CD4-positive, alpha-beta T cell (primary cell): Measurements from ENCODE around the gene TEX54. TPM values are rescaled to one million over a fixed set of nuclear protein-coding genes. Genes with fewer than 3 reads are reported as not detected.
A peak's percentile ranks its signal among the peaks of the same experiment; 100 is the strongest.

Source experiments
- ATAC-seq: fragments of 200-7000 bp; cut with Tn5 transposase; one replicate; pipeline ENCODE4 v1.10.0; 2022; ENCODE audit warnings: mild to moderate bottlenecking; ENCODE audit not compliant: poor library complexity
- CTCF ChIA-PET: fragments of 350-600 bp; sonication (Branson Sonifier 250); formaldehyde crosslinking; loops from one replicate; lab custom pipeline; 2021; ENCODE audit warnings: antibody characterized with exemption, inconsistent platforms; lab: Charles Lee
- POLR2A ChIA-PET: fragments of 350-600 bp; sonication (Branson Sonifier 250); formaldehyde crosslinking; loops from one replicate; lab custom pipeline; 2021; ENCODE audit warnings: antibody characterized with exemption, inconsistent platforms; lab: Charles Lee
- DNase-seq, 14 experiments: peaks; one replicate each; pipeline ENCODE4 v3.0.0-alpha.2; 2013 to 2020; ENCODE audit warnings: mixed read lengths in 2 of 14
- H3K27ac ChIP-seq, 2 donors: one replicate each; pipeline versions ENCODE4 v1.5.1 to v1.7.0; 2013; ENCODE audit warnings: low read length in 2 of 2, low read depth in 1 of 2, mild to moderate bottlenecking in 1 of 2
- H3K27me3 ChIP-seq, 2 experiments: 1 replicate in 1 of 2; 2 replicates in 1 of 2; pipeline versions ENCODE4 v1.6.1 to v1.7.0; 2013; ENCODE audit warnings: low read length in 2 of 2, control low read depth in 1 of 2, mild to moderate bottlenecking in 1 of 2, moderate library complexity in 1 of 2; ENCODE audit not compliant: insufficient read depth in 2 of 2, control insufficient read depth in 1 of 2
- H3K36me3 ChIP-seq: one replicate; pipeline ENCODE4 v1.6.1; 2013; ENCODE audit warnings: low read length, control low read depth; ENCODE audit not compliant: insufficient read depth
- H3K4me1 ChIP-seq: one replicate; pipeline ENCODE4 v1.6.1; 2013; ENCODE audit warnings: low read length, control low read depth; ENCODE audit not compliant: insufficient read depth
- H3K4me3 ChIP-seq: one replicate; pipeline ENCODE4 v1.5.1; 2013; ENCODE audit warnings: mild to moderate bottlenecking, low read length, moderate library complexity
- H3K9me3 ChIP-seq, 2 experiments: 1 replicate in 1 of 2; 2 replicates in 1 of 2; pipeline versions ENCODE4 v1.6.1 to v1.7.0; 2013; ENCODE audit warnings: low read length in 2 of 2, mild to moderate bottlenecking in 2 of 2, control low read depth in 1 of 2, moderate library complexity in 1 of 2; ENCODE audit not compliant: control insufficient read depth in 1 of 2, insufficient read depth in 1 of 2
- H3K27ac Mint-ChIP-seq: one replicate; pipeline ENCODE4 v1.8.0; 2020; ENCODE audit warnings: mixed read lengths
- H3K27me3 Mint-ChIP-seq: one replicate; pipeline ENCODE4 v1.8.0; 2021; ENCODE audit warnings: mixed read lengths
- H3K36me3 Mint-ChIP-seq: one replicate; pipeline ENCODE4 v1.8.0; 2021; ENCODE audit warnings: low read depth, mixed read lengths
- H3K4me1 Mint-ChIP-seq: one replicate; pipeline ENCODE4 v1.8.0; 2021; ENCODE audit warnings: low read depth, mixed read lengths
- H3K4me3 Mint-ChIP-seq: one replicate; pipeline ENCODE4 v1.8.0; 2020; ENCODE audit warnings: mild to moderate bottlenecking, mixed read lengths
- H3K9me3 Mint-ChIP-seq: one replicate; pipeline ENCODE4 v1.8.0; 2020; ENCODE audit warnings: mixed read lengths
- CTCF ChIP-seq: fragments of 200-600 bp; IDR thresholded peaks from one replicate; pipeline ENCODE4 v1.8.0; 2022; ENCODE audit warnings: antibody characterized with exemption, mild to moderate bottlenecking
- intact Hi-C, 2 experiments: fragments of 100-400 bp; cut with DNase I in 1 of 2; cut with micrococcal nuclease in 1 of 2; formaldehyde crosslinking; loops; one replicate each; pipeline versions ENCODE4 v1.15.1 to v1.9.0; 2023 to 2025; cut with DNase I, micrococcal nuclease
- total RNA-seq, 174 experiments: library from RNA in 2 of 174; stranded (reverse) in 2 of 174; gene quantifications; one replicate each; pipeline ENCODE4 v1.2.3 and lab custom pipeline; 2021 to 2026

The TEX54 gene
- total RNA-seq, 2 experiments from 2014 or later = 0.59 TPM; not detected in 1

- ATAC-seq = peak; percentile 48
- CTCF ChIA-PET = interaction anchor here (0.6 to 2.9 kb wide), 4 partner anchors 39 to 52 kb away, joined by 3 to 29 read pairs (median 8); partner anchors contain the start of genes SLC3A2 and TMEM179B
- TF ChIP-seq CTCF = no peak
- no peaks in the 10 kb centered on the region for H3K27me3 ChIP-seq
- H3K4me3 ChIP-seq = peak within 1 kb of the TSS; percentile 72
- H3K27me3 Mint-ChIP-seq = no peaks in the 10 kb centered on the region
- POLR2A ChIA-PET = interaction anchor here (0.6 to 7.6 kb wide), 34 partner anchors 7 to 1940 kb away, joined by 3 to 599 read pairs (median 24); partner anchors contain the start of genes B3GAT3, BSCL2, C11orf98 and CSKMT
- peak; percentile 83 to 98 (median 90) for DNase-seq
- no peaks in the 10 kb centered on the region for H3K9me3 ChIP-seq
- no peak within 1 kb of the TSS for H3K4me3 Mint-ChIP-seq
- peak within 1 kb of the TSS; percentile 97 to 100 for H3K27ac ChIP-seq
- peaks cover 46% of the 10 kb centered on the region for H3K36me3 Mint-ChIP-seq
- H3K36me3 ChIP-seq = peaks cover 27% of the 10 kb centered on the region
- H3K9me3 Mint-ChIP-seq = no peaks in the 10 kb centered on the region
- H3K4me1 Mint-ChIP-seq = peaks cover 28% of the 10 kb centered on the region
- intact Hi-C loops = loop anchor here (1.0 to 2.0 kb wide), 4 partner anchors 8 to 130 kb away; partner anchors contain the start of genes NXF1 (in 2 of the 2) and TMEM179B (in 1 of the 2)
- H3K4me1 ChIP-seq = peaks cover 44% of the 10 kb centered on the region
- no peak within 1 kb of the TSS for H3K27ac Mint-ChIP-seq
Measured at GRCh38 chr11:62839050-62839945, 6.7 kb upstream of the TEX54 start, which contains the start of gene WDR74. Gene WDR74 (minus strand): TSS chr11:62839590. CDS start chr11:62839570, 20 bp downstream.

GRCh38 chr11:62835336-62835735 lies 2.7 kb upstream of the TEX54 start:
- H3K9me3 ChIP-seq = no peaks in the 10 kb centered on the region
- Mint-ChIP-seq H3K36me3 (peaks cover 77% of the 10 kb centered on the region), H3K4me3 (peak overlapping the region; percentile 39), H3K27ac (no peak overlapping the region), H3K4me1 (peaks cover 51% of the 10 kb centered on the region), H3K9me3 (no peaks in the 10 kb centered on the region), H3K27me3 (no peaks in the 10 kb centered on the region)
- intact Hi-C loops = no loop called here
- no peak for TF ChIP-seq CTCF
- H3K4me3 ChIP-seq = no peak overlapping the region
- ATAC-seq = no peak
- ChIA-PET CTCF (interaction anchor here (4.6 kb wide), 1 partner anchor 49 kb away, joined by 41 read pairs; the partner anchor contains the start of gene TMEM179B), POLR2A (no interaction called here)
- no peak overlapping the region for H3K27ac ChIP-seq
- no peak for DNase-seq
- H3K36me3 ChIP-seq = peaks cover 37% of the 10 kb centered on the region
- peaks cover 45% of the 10 kb centered on the region for H3K4me1 ChIP-seq
- no peaks in the 10 kb centered on the region for H3K27me3 ChIP-seq

GRCh38 chr11:62831520-62832335 lies 913 bp downstream of the TEX54 start, which contains the start of gene STX5:
Gene STX5 (minus strand): TSS chr11:62832051. CDS start chr11:62831243, 808 bp downstream.
- TF ChIP-seq CTCF = no peak
- peak within 1 kb of the TSS; percentile 92 for H3K4me3 Mint-ChIP-seq
- peak within 1 kb of the TSS; percentile 95 for H3K27ac Mint-ChIP-seq
- no peaks in the 10 kb centered on the region for H3K27me3 Mint-ChIP-seq
- peak; percentile 99 to 100 (median 99) for DNase-seq
- POLR2A ChIA-PET = interaction anchor here (0.6 to 3.5 kb wide), 25 partner anchors 9 to 1394 kb away, joined by 3 to 143 read pairs (median 6); partner anchors contain the start of genes C11orf98, CSKMT, HNRNPUL2 and INTS5
- intact Hi-C loops = loop anchor here (1.0 to 2.0 kb wide), 5 partner anchors 8 to 49 kb away; partner anchors contain the start of genes NXF1 (in 1 of the 2), SLC3A2 (in 1 of the 2), TMEM179B (in 1 of the 2) and WDR74 (in 1 of the 2)
- no peaks in the 10 kb centered on the region for H3K9me3 ChIP-seq
- peaks cover 71% of the 10 kb centered on the region for H3K36me3 Mint-ChIP-seq
- H3K27me3 ChIP-seq = no peaks in the 10 kb centered on the region
- H3K9me3 Mint-ChIP-seq = no peaks in the 10 kb centered on the region
- H3K36me3 ChIP-seq = peaks cover 52% of the 10 kb centered on the region
- peaks cover 44% of the 10 kb centered on the region for H3K4me1 ChIP-seq
- ATAC-seq = peak; percentile 95
- peak within 1 kb of the TSS; percentile 86 for H3K4me3 ChIP-seq
- H3K27ac ChIP-seq = peak within 1 kb of the TSS; percentile 95 to 97
- H3K4me1 Mint-ChIP-seq = peaks cover 40% of the 10 kb centered on the region
- CTCF ChIA-PET = interaction anchor here (0.5 to 4.6 kb wide), 6 partner anchors 10 to 194 kb away, joined by 3 to 41 read pairs (median 4); partner anchors contain the start of genes SLC3A2 and TMEM179B
